ENCODE measurements around the gene TUBE1. TPM values are rescaled to one million over a fixed set of nuclear protein-coding genes. Genes with fewer than 3 reads are reported as not detected.
A peak's percentile ranks its signal among the peaks of the same experiment; 100 is the strongest.

TUBE1 gene
- total RNA-seq, 1 donor from 2014 or later = 33.4 TPM

DNA sequence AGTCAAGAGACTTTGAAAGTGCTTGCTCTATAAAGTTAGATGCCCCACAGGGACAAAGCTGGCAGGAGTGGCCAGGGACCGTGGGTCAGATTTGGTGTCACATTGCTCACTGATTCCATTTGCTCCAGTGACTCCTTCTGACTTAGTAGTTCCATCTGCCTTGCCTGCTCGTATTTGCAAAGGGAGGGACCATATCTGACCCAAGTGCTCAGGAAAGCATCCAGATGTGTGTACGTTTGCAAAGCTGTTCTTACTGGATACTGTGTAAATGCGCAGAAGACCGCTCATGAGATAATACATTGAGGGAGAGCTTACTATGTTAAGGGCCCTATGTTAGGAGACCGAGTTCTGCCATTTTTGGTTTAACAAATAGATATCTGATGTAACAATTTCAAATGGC lies 54.6 kb downstream of the TUBE1 start:
- FAIRE-seq (no peak), DNase-seq (ENCODE audit: low read depth) (no peak)
- TF ChIP-seq, protein P1, sequence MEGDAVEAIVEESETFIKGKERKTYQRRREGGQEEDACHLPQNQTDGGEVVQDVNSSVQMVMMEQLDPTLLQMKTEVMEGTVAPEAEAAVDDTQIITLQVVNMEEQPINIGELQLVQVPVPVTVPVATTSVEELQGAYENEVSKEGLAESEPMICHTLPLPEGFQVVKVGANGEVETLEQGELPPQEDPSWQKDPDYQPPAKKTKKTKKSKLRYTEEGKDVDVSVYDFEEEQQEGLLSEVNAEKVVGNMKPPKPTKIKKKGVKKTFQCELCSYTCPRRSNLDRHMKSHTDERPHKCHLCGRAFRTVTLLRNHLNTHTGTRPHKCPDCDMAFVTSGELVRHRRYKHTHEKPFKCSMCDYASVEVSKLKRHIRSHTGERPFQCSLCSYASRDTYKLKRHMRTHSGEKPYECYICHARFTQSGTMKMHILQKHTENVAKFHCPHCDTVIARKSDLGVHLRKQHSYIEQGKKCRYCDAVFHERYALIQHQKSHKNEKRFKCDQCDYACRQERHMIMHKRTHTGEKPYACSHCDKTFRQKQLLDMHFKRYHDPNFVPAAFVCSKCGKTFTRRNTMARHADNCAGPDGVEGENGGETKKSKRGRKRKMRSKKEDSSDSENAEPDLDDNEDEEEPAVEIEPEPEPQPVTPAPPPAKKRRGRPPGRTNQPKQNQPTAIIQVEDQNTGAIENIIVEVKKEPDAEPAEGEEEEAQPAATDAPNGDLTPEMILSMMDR (IDR thresholded peaks at IDR 0.05; ENCODE audit: insufficient read depth, low read length, severe bottlenecking) = no peak
- Histone ChIP-seq H3K4me3 (ENCODE audit: low read depth, low read length) (no peak overlapping the region), H3K27me3 (ENCODE audit: control insufficient read depth, insufficient read depth, low read length) (no peaks in the 10 kb centered on the region), H3K36me3 (ENCODE audit: control insufficient read depth, insufficient read depth, low read length) (no peaks in the 10 kb centered on the region)

DNA sequence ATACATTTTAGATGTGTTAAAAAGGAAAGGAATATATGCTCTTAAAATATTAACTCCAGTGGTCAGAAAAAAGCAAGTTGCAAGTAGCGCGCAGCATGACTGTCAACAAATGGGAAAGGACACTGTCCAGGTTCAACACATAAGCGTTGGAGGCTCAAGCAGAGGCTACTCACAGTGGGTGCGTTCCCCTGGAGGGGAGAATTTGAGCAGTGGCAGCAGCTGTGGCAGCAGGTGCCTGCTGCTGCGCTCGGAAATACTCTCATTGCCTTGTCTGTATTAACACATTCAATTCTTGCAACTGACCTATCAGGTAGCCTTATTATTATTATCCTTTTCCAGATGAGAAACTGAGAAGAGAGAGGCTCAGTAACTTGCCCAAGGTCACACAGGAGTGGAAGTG lies 55.3 kb downstream of the TUBE1 start:
- DNase-seq (ENCODE audit: low read depth) (no peak), FAIRE-seq (no peak)
- Histone ChIP-seq H3K36me3 (ENCODE audit: control insufficient read depth, insufficient read depth, low read length) (no peaks in the 10 kb centered on the region), H3K4me3 (ENCODE audit: low read depth, low read length) (no peak overlapping the region), H3K27me3 (ENCODE audit: control insufficient read depth, insufficient read depth, low read length) (no peaks in the 10 kb centered on the region)
- TF ChIP-seq, protein P1 (IDR thresholded peaks at IDR 0.05; ENCODE audit: insufficient read depth, low read length, severe bottlenecking) = no peak

DNA sequence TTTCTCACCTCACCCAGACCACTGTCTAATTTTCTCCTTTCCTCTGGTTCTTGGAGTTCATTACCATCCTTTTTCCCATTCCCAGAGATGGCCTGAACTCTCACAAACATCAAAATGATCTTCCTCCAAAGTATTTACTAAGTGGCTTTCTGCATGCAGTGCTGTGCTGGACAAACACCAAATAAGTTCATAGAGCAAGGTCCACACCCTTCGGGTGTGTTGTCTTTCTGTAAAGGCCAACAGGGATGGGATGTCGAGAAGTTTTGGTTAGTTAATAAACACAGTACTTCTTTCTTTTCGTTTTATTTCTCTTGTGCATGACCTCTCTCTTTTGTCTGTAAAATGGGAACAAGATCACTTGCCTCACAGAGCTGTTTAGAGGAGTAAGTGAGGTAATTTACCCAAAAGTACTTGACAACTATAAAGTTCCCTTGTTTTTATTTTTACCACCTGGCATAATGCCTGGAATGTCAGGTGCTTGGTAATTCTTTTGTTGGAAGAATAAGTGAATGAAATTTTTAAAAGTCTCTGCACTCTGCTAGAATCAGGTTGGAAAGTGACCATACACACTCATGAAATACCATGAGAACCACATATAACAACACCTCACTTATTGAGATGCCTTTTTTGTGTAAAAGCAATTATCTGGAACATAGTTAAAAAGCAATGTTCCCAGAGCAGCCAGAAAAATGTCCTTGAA lies 56.2 kb downstream of the TUBE1 start:
- TF ChIP-seq, protein P1 (IDR thresholded peaks at IDR 0.05; ENCODE audit: insufficient read depth, low read length, severe bottlenecking) = no peak
- no peaks in the 10 kb centered on the region for H3K36me3 ChIP-seq (ENCODE audit: control insufficient read depth, insufficient read depth, low read length)
- DNase-seq (ENCODE audit: low read depth) = no peak
- no peak overlapping the region for H3K4me3 ChIP-seq (ENCODE audit: low read depth, low read length)
- no peak for FAIRE-seq
- no peaks in the 10 kb centered on the region for H3K27me3 ChIP-seq (ENCODE audit: control insufficient read depth, insufficient read depth, low read length)

DNA sequence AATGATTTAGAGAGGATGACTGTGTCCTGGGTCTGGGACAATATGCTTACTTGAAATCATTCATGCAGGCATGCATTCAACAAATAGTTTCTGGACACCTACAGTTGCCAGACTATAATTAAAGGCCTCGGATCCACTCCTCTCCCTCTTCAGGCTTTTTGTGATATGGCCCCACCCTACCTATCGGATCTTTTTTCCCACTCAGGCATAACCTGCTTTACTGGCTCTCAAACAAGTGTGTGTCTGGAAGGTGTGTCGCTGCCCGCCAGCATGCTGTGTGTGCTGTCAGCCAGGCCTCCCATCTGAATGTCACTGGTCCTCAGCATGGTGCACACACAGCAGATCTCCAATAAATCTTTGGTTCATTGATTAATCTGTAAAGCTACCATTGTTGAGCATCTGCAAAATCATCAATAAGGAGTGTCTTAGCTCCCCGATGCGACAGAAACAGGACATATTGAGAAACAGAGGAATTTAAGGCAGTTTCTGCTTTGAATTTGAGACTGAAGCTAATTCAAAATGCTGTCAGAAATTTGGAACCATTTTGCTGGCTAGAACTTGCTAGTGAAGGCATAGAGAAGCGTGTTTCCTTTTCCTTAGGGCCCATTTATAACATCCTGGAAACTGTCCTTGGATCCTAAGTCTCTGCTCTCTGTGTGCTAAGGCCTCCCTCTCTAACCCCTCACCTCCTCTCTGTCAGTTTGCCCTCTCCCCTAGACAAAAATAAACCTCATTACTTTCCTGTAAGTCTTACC lies 56.9 kb downstream of the TUBE1 start:
- no peak for FAIRE-seq
- TF ChIP-seq, protein P1 (IDR thresholded peaks at IDR 0.05; ENCODE audit: insufficient read depth, low read length, severe bottlenecking) = no peak
- Histone ChIP-seq H3K27me3 (ENCODE audit: control insufficient read depth, insufficient read depth, low read length) (no peaks in the 10 kb centered on the region), H3K4me3 (ENCODE audit: low read depth, low read length) (no peak overlapping the region), H3K36me3 (ENCODE audit: control insufficient read depth, insufficient read depth, low read length) (no peaks in the 10 kb centered on the region)
- no peak for DNase-seq (ENCODE audit: low read depth)

DNA sequence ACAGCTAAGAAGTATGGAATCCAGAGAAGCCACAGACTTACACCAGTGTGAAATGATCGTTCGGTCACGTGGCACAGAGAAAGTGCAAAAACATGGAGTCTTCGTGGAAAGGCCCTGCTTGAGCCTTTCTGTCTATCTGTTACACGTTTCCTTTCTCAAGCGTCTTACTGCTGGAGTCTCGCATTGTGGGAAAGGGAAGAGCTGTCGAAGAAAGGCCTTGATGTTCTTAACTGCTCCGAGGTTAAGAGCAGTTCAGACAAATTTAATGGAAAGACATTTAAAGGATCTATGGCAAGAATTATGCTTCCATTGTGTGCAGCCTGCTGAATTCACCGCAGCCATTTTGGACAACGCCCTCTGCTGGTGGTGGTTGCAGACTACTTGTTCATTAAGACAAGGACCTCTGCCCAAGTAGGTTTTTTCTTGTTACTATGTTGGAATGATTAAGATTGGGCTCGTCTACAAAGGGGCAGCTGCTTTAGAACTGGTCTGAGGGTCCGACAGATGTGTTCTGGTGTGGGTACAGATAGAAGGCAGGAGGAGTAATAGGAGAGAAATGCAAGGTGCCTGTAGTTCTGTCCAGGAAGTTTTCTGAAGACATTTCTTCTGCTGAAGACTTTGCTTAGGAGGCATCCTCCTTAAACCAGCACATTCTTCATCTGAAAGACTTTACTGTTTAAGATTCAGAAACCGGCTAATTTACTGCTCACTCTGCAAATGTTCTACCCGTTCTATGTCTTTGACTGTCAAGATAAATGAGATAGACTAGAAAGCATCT lies 58.0 kb downstream of the TUBE1 start:
- no peaks in the 10 kb centered on the region for H3K27me3 ChIP-seq (ENCODE audit: control insufficient read depth, insufficient read depth, low read length)
- no peaks in the 10 kb centered on the region for H3K36me3 ChIP-seq (ENCODE audit: control insufficient read depth, insufficient read depth, low read length)
- H3K4me3 ChIP-seq (ENCODE audit: low read depth, low read length) = no peak overlapping the region
- peak; percentile 62 for DNase-seq (ENCODE audit: low read depth)
- no peak for FAIRE-seq
- TF ChIP-seq, protein P1 (IDR thresholded peaks at IDR 0.05; ENCODE audit: insufficient read depth, low read length, severe bottlenecking) = peak; percentile 75

Data from bronchial epithelial cell (primary cell).